ENCODE data around the gene FOXP1. TPM values are rescaled to one million over a fixed set of nuclear protein-coding genes. Genes with fewer than 3 reads are reported as not detected.
"Not testable (repeated sequence)": the region's sequence is repeated elsewhere in the genome, so short reads cannot be mapped to it uniquely, and the experiment has no call there.

Gene FOXP1
- total and polyA plus RNA-seq, 2 donors, result 26.1 to 42.3 TPM

- no peaks in the 10 kb centered on the region for H3K36me3 ChIP-seq (ENCODE audit: control insufficient read depth in 2 of 2, insufficient read depth in 2 of 2, low read length in 1 of 2)
- H3K4me3 ChIP-seq (ENCODE audit: low read length in 2 of 2), result no peak overlapping the region
- WGBS, result 98% methylated on average over 18 of the region's 18 CpGs
- no peaks in the 10 kb centered on the region for H3K4me1 ChIP-seq (ENCODE audit: control insufficient read depth in 2 of 2, insufficient read depth in 2 of 2, low read length in 2 of 2)
- H3K9me3 ChIP-seq (ENCODE audit: control insufficient read depth in 2 of 2, insufficient read depth in 1 of 2, low read length in 1 of 2), result peaks cover 0 to 6% of the 10 kb centered on the region in 2 donors
- H3K27me3 ChIP-seq (ENCODE audit: control insufficient read depth in 2 of 2, insufficient read depth in 1 of 2, low read length in 1 of 2), result no peaks in the 10 kb centered on the region
- H3K27ac ChIP-seq (ENCODE audit: low read depth in 1 of 2, low read length in 1 of 2), result no peak overlapping the region
- no peak for DNase-seq (ENCODE audit: low read depth in 6 of 9, low spot score in 9 of 9)
These were observed 252.6 kb downstream of the FOXP1 start for GRCh38 chr3:71330909-71331308.

- no peak overlapping the region for H3K27ac ChIP-seq (ENCODE audit: low read depth in 1 of 2, low read length in 1 of 2)
- no peaks in the 10 kb centered on the region for H3K4me1 ChIP-seq (ENCODE audit: control insufficient read depth in 2 of 2, insufficient read depth in 2 of 2, low read length in 2 of 2)
- no peak overlapping the region for H3K4me3 ChIP-seq (ENCODE audit: low read length in 2 of 2)
- peaks cover 0 to 6% of the 10 kb centered on the region in 2 donors for H3K9me3 ChIP-seq (ENCODE audit: control insufficient read depth in 2 of 2, insufficient read depth in 1 of 2, low read length in 1 of 2)
- 99% methylated on average over 1 of the region's 1 CpG for WGBS
- H3K36me3 ChIP-seq (ENCODE audit: control insufficient read depth in 2 of 2, insufficient read depth in 2 of 2, low read length in 1 of 2), result no peaks in the 10 kb centered on the region
- no peak for DNase-seq (ENCODE audit: low read depth in 6 of 9, low spot score in 9 of 9)
- no peaks in the 10 kb centered on the region for H3K27me3 ChIP-seq (ENCODE audit: control insufficient read depth in 2 of 2, insufficient read depth in 1 of 2, low read length in 1 of 2)
These were observed 253.0 kb downstream of the FOXP1 start for GRCh38 chr3:71330505-71330904.

GRCh38 chr3:71329817-71330216 lies 253.7 kb downstream of the FOXP1 start:
- Histone ChIP-seq H3K36me3 (ENCODE audit: control insufficient read depth in 2 of 2, insufficient read depth in 2 of 2, low read length in 1 of 2) (no peaks in the 10 kb centered on the region), H3K27me3 (ENCODE audit: control insufficient read depth in 2 of 2, insufficient read depth in 1 of 2, low read length in 1 of 2) (no peaks in the 10 kb centered on the region), H3K9me3 (ENCODE audit: control insufficient read depth in 2 of 2, insufficient read depth in 1 of 2, low read length in 1 of 2) (peaks cover 0 to 6% of the 10 kb centered on the region in 2 donors), H3K27ac (ENCODE audit: low read depth in 1 of 2, low read length in 1 of 2) (no peak overlapping the region), H3K4me1 (ENCODE audit: control insufficient read depth in 2 of 2, insufficient read depth in 2 of 2, low read length in 2 of 2) (no peaks in the 10 kb centered on the region), H3K4me3 (ENCODE audit: low read length in 2 of 2) (no peak overlapping the region)
- 99% methylated on average over 1 of the region's 1 CpG for WGBS
- no peak for DNase-seq (ENCODE audit: low read depth in 6 of 9, low spot score in 9 of 9)

- no peaks in the 10 kb centered on the region for H3K4me1 ChIP-seq (ENCODE audit: control insufficient read depth in 2 of 2, insufficient read depth in 2 of 2, low read length in 2 of 2)
- no peaks in the 10 kb centered on the region for H3K36me3 ChIP-seq (ENCODE audit: control insufficient read depth in 2 of 2, insufficient read depth in 2 of 2, low read length in 1 of 2)
- DNase-seq (ENCODE audit: low read depth in 6 of 9, low spot score in 9 of 9), result no peak
- H3K4me3 ChIP-seq (ENCODE audit: low read length in 2 of 2), result no peak overlapping the region
- WGBS, result over 99% methylated on average over 8 of the region's 8 CpGs
- peaks cover 0 to 6% of the 10 kb centered on the region in 2 donors for H3K9me3 ChIP-seq (ENCODE audit: control insufficient read depth in 2 of 2, insufficient read depth in 1 of 2, low read length in 1 of 2)
- H3K27me3 ChIP-seq (ENCODE audit: control insufficient read depth in 2 of 2, insufficient read depth in 1 of 2, low read length in 1 of 2), result no peaks in the 10 kb centered on the region
- H3K27ac ChIP-seq (ENCODE audit: low read depth in 1 of 2, low read length in 1 of 2), result no peak overlapping the region
These were observed 254.6 kb downstream of the FOXP1 start for GRCh38 chr3:71328926-71329325.

GRCh38 chr3:71327936-71328335 lies 255.6 kb downstream of the FOXP1 start:
- Histone ChIP-seq H3K4me3 (ENCODE audit: low read length in 2 of 2) (no peak overlapping the region), H3K4me1 (ENCODE audit: control insufficient read depth in 2 of 2, insufficient read depth in 2 of 2, low read length in 2 of 2) (no peaks in the 10 kb centered on the region), H3K27me3 (ENCODE audit: control insufficient read depth in 2 of 2, insufficient read depth in 1 of 2, low read length in 1 of 2) (no peaks in the 10 kb centered on the region), H3K36me3 (ENCODE audit: control insufficient read depth in 2 of 2, insufficient read depth in 2 of 2, low read length in 1 of 2) (no peaks in the 10 kb centered on the region), H3K9me3 (ENCODE audit: control insufficient read depth in 2 of 2, insufficient read depth in 1 of 2, low read length in 1 of 2) (peaks cover 0 to 6% of the 10 kb centered on the region in 2 donors), H3K27ac (ENCODE audit: low read depth in 1 of 2, low read length in 1 of 2) (no peak overlapping the region)
- DNase-seq (ENCODE audit: low read depth in 6 of 9, low spot score in 9 of 9), result no peak
- WGBS, result 96% methylated on average over 4 of the region's 4 CpGs

- DNase-seq (ENCODE audit: low read depth in 6 of 9, low spot score in 9 of 9), result no peak
- H3K27ac ChIP-seq (ENCODE audit: low read depth in 1 of 2, low read length in 1 of 2), result no peak overlapping the region
- H3K9me3 ChIP-seq (ENCODE audit: control insufficient read depth in 2 of 2, insufficient read depth in 1 of 2, low read length in 1 of 2), result no peaks in the 10 kb centered on the region
- no peaks in the 10 kb centered on the region for H3K27me3 ChIP-seq (ENCODE audit: control insufficient read depth in 2 of 2, insufficient read depth in 1 of 2, low read length in 1 of 2)
- H3K4me1 ChIP-seq (ENCODE audit: control insufficient read depth in 2 of 2, insufficient read depth in 2 of 2, low read length in 2 of 2), result no peaks in the 10 kb centered on the region
- no peaks in the 10 kb centered on the region for H3K36me3 ChIP-seq (ENCODE audit: control insufficient read depth in 2 of 2, insufficient read depth in 2 of 2, low read length in 1 of 2)
- no peak overlapping the region for H3K4me3 ChIP-seq (ENCODE audit: low read length in 2 of 2)
- WGBS, result 95% methylated on average over 3 of the region's 3 CpGs
These were observed 257.8 kb downstream of the FOXP1 start for GRCh38 chr3:71325715-71326114.

GRCh38 chr3:71324224-71324623 lies 259.3 kb downstream of the FOXP1 start:
- H3K4me1 ChIP-seq (ENCODE audit: control insufficient read depth in 2 of 2, insufficient read depth in 2 of 2, low read length in 2 of 2); H3K27me3 ChIP-seq (ENCODE audit: control insufficient read depth in 2 of 2, insufficient read depth in 1 of 2, low read length in 1 of 2); H3K4me3 ChIP-seq (ENCODE audit: low read length in 2 of 2); DNase-seq (ENCODE audit: low read depth in 6 of 9, low spot score in 9 of 9); H3K9me3 ChIP-seq (ENCODE audit: control insufficient read depth in 2 of 2, insufficient read depth in 1 of 2, low read length in 1 of 2); H3K27ac ChIP-seq (ENCODE audit: low read depth in 1 of 2, low read length in 1 of 2); H3K36me3 ChIP-seq (ENCODE audit: control insufficient read depth in 2 of 2, insufficient read depth in 2 of 2, low read length in 1 of 2): not testable (repeated sequence)
- WGBS, result 99% methylated on average over 5 of the region's 5 CpGs

GRCh38 chr3:71323558-71323957 lies 260.0 kb downstream of the FOXP1 start:
- no peaks in the 10 kb centered on the region for H3K4me1 ChIP-seq (ENCODE audit: control insufficient read depth in 2 of 2, insufficient read depth in 2 of 2, low read length in 2 of 2)
- no peaks in the 10 kb centered on the region for H3K27me3 ChIP-seq (ENCODE audit: control insufficient read depth in 2 of 2, insufficient read depth in 1 of 2, low read length in 1 of 2)
- H3K9me3 ChIP-seq (ENCODE audit: control insufficient read depth in 2 of 2, insufficient read depth in 1 of 2, low read length in 1 of 2), result no peaks in the 10 kb centered on the region
- no peaks in the 10 kb centered on the region for H3K36me3 ChIP-seq (ENCODE audit: control insufficient read depth in 2 of 2, insufficient read depth in 2 of 2, low read length in 1 of 2)
- WGBS, result 86% methylated on average over 5 of the region's 5 CpGs
- DNase-seq (ENCODE audit: low read depth in 6 of 9, low spot score in 9 of 9), result no peak
- no peak overlapping the region for H3K27ac ChIP-seq (ENCODE audit: low read depth in 1 of 2, low read length in 1 of 2)
- no peak overlapping the region for H3K4me3 ChIP-seq (ENCODE audit: low read length in 2 of 2)

- Histone ChIP-seq H3K4me3 (ENCODE audit: low read length in 2 of 2) (no peak overlapping the region), H3K4me1 (ENCODE audit: control insufficient read depth in 2 of 2, insufficient read depth in 2 of 2, low read length in 2 of 2) (peaks cover 0 to 2% of the 10 kb centered on the region in 2 donors), H3K27me3 (ENCODE audit: control insufficient read depth in 2 of 2, insufficient read depth in 1 of 2, low read length in 1 of 2) (no peaks in the 10 kb centered on the region), H3K36me3 (ENCODE audit: control insufficient read depth in 2 of 2, insufficient read depth in 2 of 2, low read length in 1 of 2) (no peaks in the 10 kb centered on the region), H3K27ac (ENCODE audit: low read depth in 1 of 2, low read length in 1 of 2) (no peak overlapping the region), H3K9me3 (ENCODE audit: control insufficient read depth in 2 of 2, insufficient read depth in 1 of 2, low read length in 1 of 2) (no peaks in the 10 kb centered on the region)
- no peak for DNase-seq (ENCODE audit: low read depth in 6 of 9, low spot score in 9 of 9)
- 98% methylated on average over 1 of the region's 1 CpG for WGBS
These were observed 261.4 kb downstream of the FOXP1 start for GRCh38 chr3:71322154-71322553.

GRCh38 chr3:71319771-71320170 lies 263.8 kb downstream of the FOXP1 start:
- Histone ChIP-seq H3K9me3 (ENCODE audit: control insufficient read depth in 2 of 2, insufficient read depth in 1 of 2, low read length in 1 of 2) (no peaks in the 10 kb centered on the region), H3K4me3 (ENCODE audit: low read length in 2 of 2) (no peak overlapping the region), H3K27ac (ENCODE audit: low read depth in 1 of 2, low read length in 1 of 2) (no peak overlapping the region), H3K27me3 (ENCODE audit: control insufficient read depth in 2 of 2, insufficient read depth in 1 of 2, low read length in 1 of 2) (no peaks in the 10 kb centered on the region), H3K4me1 (ENCODE audit: control insufficient read depth in 2 of 2, insufficient read depth in 2 of 2, low read length in 2 of 2) (peaks cover 5 to 6% of the 10 kb centered on the region in 2 donors), H3K36me3 (ENCODE audit: control insufficient read depth in 2 of 2, insufficient read depth in 2 of 2, low read length in 1 of 2) (no peaks in the 10 kb centered on the region)
- no peak for DNase-seq (ENCODE audit: low read depth in 6 of 9, low spot score in 9 of 9)
- 96% methylated on average over 6 of the region's 6 CpGs for WGBS
